HG03460 (cell line): ENCODE data around the gene MECR.

ENCODE experiments used
- ATAC-seq: cut with Tn5 transposase; IDR thresholded peaks from one replicate; pipeline ENCODE4 v1.9.1; 2021; ENCODE audit not compliant: unreplicated experiment

MECR gene

DNA sequence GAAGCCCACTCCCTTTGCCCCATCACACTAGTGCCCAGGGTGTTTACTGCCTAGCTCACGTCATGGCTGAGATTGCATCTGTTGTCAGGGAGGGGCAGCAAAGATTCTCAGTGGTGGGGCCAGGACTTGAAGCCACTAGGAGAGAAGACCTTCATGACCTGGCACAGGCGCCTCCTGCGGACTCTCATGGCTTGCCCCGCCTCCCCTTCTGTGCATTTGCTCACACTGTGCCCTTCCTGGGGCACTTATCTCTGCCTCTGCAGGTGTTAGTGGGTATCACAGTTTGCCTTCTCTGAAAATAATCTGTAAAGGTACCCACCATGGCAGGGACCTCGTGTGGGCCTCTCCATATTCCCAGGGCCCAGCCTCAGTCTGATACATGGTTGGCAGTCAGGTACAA is 25.7 kb upstream of the MECR start:
- ATAC-seq, result no peak

DNA sequence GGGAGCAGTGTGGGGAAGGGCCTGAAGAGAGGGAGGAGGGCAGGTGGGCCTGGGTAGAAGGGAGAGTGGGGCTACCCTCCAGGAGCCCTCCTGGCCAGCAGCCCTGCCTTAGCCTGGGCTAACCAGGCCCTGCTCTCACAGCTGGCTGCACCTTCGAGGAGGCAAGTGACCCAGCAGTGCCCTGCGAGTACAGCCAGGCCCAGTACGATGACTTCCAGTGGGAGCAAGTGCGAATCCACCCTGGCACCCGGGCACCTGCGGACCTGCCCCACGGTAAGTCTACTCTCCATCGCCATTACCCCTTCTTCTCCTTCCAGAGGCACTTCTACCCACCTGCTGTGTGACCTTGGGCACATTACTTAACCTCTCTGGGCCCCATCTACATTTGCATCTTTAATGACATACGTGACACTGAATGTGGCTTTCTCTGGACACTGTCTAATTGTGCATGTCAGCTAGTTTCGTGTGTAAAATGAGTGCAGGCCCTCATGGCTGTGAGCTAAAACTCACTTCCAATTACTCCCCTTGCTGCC is 24.5 kb upstream of the MECR start:
- no peak for ATAC-seq

- ATAC-seq, result no peak
Observed at GRCh38 chr1:29254346-29254745, 23.6 kb upstream of the MECR start.

DNA sequence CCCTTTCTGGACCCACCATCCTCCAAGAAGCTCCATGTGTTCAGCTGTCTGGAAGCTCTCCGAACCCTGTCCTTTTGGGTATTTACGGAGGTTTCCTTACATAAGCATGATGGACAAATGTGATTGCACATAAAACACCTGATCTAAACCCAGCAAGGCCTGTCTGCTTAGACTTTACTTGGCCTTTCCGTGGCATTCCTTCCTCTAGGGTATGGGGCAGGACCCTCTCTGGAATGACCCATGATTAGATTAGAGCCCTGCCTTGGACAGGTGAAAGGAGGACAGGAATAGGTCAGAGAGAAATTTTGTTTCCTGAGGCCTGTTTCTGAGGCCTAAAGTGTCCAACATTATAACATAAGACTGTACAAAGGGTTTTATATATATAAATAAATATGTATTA is 22.4 kb upstream of the MECR start:
- ATAC-seq, result no peak

GRCh38 chr1:29251164-29252124 is 20.7 kb upstream of the MECR start:
- ATAC-seq, result no peak

DNA sequence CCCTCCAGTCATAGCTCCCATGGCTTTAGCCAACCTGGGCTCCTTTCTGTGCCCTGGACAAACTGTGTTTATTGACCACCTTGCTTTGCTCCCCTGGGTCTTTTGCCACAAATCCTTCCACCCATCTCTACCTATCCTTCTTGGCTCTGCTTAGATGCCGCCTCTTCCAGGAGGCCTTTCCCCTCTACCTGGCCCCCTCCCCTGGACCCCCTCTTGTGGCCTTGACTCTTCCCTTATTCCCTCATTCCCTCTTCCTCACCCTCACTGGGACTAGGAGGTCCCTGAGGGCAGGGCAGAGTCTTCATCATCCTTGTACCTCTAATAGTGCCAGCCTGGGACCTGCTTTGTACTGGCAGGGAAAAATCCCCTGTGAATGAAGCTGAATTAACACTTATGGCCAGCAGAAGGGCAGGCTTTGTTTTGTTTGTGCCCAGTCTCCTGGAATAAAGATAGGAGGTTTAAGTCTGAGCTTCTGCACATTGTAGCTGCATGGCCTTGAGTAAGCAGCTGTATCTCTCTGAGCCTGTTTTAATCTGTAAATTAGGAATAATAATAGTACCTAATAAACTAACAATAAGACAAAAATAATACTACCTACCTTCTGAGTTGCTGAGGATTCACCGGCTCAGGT is 19.3 kb upstream of the MECR start:
- ATAC-seq, result no peak

GRCh38 chr1:29249170-29249691 is 18.5 kb upstream of the MECR start:
- ATAC-seq, result no peak

GRCh38 chr1:29248409-29248808 is 17.7 kb upstream of the MECR start:
- ATAC-seq, result no peak

GRCh38 chr1:29247571-29248273 is 17.0 kb upstream of the MECR start:
- no peak for ATAC-seq

DNA sequence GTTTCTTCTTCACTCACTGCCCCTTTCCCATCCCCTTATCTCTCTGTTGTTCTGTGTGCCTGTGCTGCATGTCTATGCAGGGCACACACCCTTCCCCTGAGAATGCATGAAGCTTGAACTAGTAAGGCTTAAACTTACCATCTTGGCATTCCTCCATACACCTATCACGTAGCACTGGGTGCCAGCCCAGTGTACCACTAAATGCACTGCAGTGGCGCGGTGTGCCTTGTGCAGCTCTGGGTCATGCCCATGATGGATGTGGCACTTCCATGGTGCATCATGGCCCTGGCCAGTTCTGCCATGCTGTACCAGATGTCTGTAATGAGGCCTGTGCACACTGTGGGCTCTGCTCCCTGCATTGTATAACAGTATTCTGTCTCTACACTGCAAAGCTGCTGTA is 16.3 kb upstream of the MECR start:
- ATAC-seq, result no peak

GRCh38 chr1:29245876-29246275 is 15.1 kb upstream of the MECR start:
- no peak for ATAC-seq

GRCh38 chr1:29245261-29245660 is 14.5 kb upstream of the MECR start:
- ATAC-seq, result no peak

- no peak for ATAC-seq
Observed at GRCh38 chr1:29243871-29244200, 13.1 kb upstream of the MECR start.

GRCh38 chr1:29243023-29243870 is 12.5 kb upstream of the MECR start:
- ATAC-seq, result no peak

DNA sequence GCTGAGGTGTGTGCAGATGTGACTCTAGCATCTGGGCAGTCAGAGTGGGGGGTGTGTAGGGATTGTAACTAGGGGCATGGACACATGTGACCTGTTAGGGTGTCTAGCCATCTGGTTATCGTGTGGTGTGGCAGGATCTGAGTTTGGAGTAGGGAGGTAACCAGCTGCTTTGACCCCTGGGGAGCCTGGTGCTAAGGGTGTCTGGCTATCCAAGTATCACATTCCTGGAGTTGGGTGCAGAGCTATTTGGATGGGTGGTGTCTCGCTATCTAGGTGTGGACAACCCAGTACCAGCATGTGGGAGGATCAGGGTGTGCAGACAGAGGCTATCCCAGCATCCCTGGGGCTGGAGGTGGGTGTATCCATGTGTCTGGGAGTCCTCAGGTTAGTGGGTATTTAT is 10.3 kb upstream of the MECR start:
- no peak for ATAC-seq

DNA sequence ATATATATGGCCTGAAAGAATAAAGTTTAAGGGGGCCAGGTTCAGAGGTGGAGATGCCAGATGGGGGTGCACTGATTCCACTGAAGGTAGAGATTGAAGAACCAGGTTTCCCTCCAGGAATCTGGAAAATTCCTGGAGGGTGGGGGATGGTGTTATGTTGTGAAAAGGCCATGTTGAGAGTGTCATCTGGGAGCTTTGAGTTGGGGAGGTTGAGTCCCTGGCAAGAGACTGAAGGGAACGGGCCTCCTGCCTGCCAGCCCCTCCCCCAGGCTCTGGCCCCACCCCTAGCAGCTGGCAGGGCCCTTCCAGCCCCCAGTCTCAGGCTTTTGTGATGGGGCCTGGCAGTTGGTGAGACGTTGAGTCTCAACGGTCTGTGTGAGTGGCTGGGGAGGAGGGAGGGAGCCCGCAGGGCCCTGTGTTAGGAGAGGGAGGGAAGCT is 9.7 kb upstream of the MECR start:
- ATAC-seq, result no peak

DNA sequence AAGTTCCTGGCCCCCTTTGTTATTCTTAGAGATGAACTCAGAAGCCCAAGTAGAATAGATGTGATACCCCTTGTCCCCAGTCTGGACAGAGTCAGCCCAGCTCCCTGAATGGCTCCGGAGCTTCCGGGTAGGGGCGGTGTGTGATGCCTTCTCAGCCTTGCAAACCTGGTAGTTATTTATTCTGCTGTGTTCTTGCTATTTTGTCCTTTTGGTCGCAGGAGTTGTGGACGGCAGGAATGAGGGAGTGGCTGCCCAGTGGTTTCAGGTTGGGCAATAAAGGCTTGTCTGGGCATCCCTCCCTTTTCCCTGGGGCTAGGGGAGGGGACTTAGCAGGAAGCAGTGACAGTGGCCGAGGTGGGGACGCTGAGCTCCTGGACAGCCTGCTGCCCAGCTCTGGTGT is 8.4 kb upstream of the MECR start:
- no peak for ATAC-seq

DNA sequence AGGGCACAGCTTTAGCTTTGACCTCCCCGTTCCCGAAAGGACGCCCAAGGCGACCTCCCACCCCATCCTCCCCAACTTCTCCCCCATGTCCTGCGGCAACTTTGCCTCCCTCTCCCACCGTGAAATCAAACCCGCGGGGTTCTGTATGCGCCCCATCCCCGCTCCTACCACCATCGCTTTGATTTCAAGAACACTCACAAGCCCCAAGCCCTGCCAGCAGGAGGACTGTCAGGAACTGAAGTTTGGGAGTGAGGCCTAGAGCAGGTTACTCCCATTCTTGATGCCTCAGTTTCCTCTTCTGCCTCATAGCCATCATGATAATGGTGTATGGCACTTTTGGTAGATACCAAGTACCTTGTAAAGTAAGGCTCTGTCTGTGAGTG is 7.9 kb upstream of the MECR start:
- no peak for ATAC-seq

GRCh38 chr1:29237852-29238619 is 7.3 kb upstream of the MECR start:
- ATAC-seq, result no peak
